Stomach (tissue), 4 donors: ENCODE results near the gene NDUFAB1.
"Not testable (repeated sequence)": the region's sequence is repeated elsewhere in the genome, so short reads cannot be mapped to it uniquely, and the experiment has no call there.

Experiments used
- CTCF ChIP-seq, 7 experiments: fragments of 450-650 bp in 4 of 7; fragments of 200-600 bp in 3 of 7; sonication (generic) in 3 of 7; IDR thresholded peaks; one replicate each; pipeline ENCODE4 v1.5.1; 2016 to 2019; ENCODE audit warnings: antibody characterized with exemption in 7 of 7, control low read depth in 2 of 7, mild to moderate bottlenecking in 1 of 7
- POLR2A ChIP-seq, 4 donors: fragments of 450-650 bp; IDR thresholded peaks; one replicate each; pipeline ENCODE4 v1.6.1; 2016; ENCODE audit warnings: antibody characterized with exemption in 4 of 4, control low read depth in 2 of 4, mild to moderate bottlenecking in 1 of 4, moderate library complexity in 1 of 4
- POLR2AphosphoS5 ChIP-seq, 3 donors: sonication (generic); formaldehyde crosslinking; IDR thresholded peaks; one replicate each; pipeline ENCODE4 v1.6.1; 2016; ENCODE audit warnings: antibody characterized with exemption in 3 of 3

GRCh38 chr16:23610905-23611304, 14.8 kb upstream of the NDUFAB1 start:
- TF ChIP-seq CTCF, POLR2A, POLR2AphosphoS5 (IDR thresholded peaks at IDR 0.05): not testable (repeated sequence)
